Stomach smooth muscle (tissue), 2 donors: Measurements from ENCODE around the gene EEFSEC.
A peak's percentile ranks its signal among the peaks of the same experiment; 100 is the strongest.

ENCODE experiments used
- H3K27ac ChIP-seq: one replicate; pipeline ENCODE4 v1.7.0; 2013; ENCODE audit warnings: mild to moderate bottlenecking, low read length, inconsistent platforms
- H3K27me3 ChIP-seq, 2 donors: one replicate each; pipeline ENCODE4 v1.7.0; 2013; ENCODE audit warnings: low read length in 2 of 2; ENCODE audit not compliant: insufficient read depth in 2 of 2, control insufficient read depth in 1 of 2
- H3K36me3 ChIP-seq, 2 donors: one replicate each; pipeline ENCODE4 v1.7.0; 2013; ENCODE audit warnings: low read length in 2 of 2; ENCODE audit not compliant: control insufficient read depth in 2 of 2, insufficient read depth in 2 of 2
- H3K4me1 ChIP-seq: one replicate; pipeline ENCODE4 v1.7.0; 2013; ENCODE audit warnings: low read length; ENCODE audit not compliant: control insufficient read depth, insufficient read depth
- H3K4me3 ChIP-seq, 2 donors: one replicate each; pipeline ENCODE4 v1.7.0; 2013; ENCODE audit warnings: low read length in 2 of 2
- H3K9ac ChIP-seq, 2 donors: one replicate each; pipeline ENCODE4 v1.7.0; 2013; ENCODE audit warnings: low read length in 2 of 2, mild to moderate bottlenecking in 1 of 2
- H3K9me3 ChIP-seq, 2 donors: one replicate each; pipeline ENCODE4 v1.7.0; 2013; ENCODE audit warnings: low read length in 2 of 2; ENCODE audit not compliant: control insufficient read depth in 2 of 2
- donor health status: healthy.
- donor health status: Pancreatic carcinoma.

Gene EEFSEC

GRCh38 chr3:128128251-128128650 lies 25.0 kb upstream of the EEFSEC start:
- H3K4me1 ChIP-seq: peaks cover 2% of the 10 kb centered on the region
- no peak overlapping the region for H3K9ac ChIP-seq
- H3K36me3 ChIP-seq: no peaks in the 10 kb centered on the region
- no peaks in the 10 kb centered on the region for H3K9me3 ChIP-seq
- no peak overlapping the region for H3K4me3 ChIP-seq
- H3K27me3 ChIP-seq: no peaks in the 10 kb centered on the region
- no peak overlapping the region for H3K27ac ChIP-seq

GRCh38 chr3:128131897-128132646 lies 21.2 kb upstream of the EEFSEC start:
- no peaks in the 10 kb centered on the region for H3K36me3 ChIP-seq
- H3K27me3 ChIP-seq: no peaks in the 10 kb centered on the region
- no peaks in the 10 kb centered on the region for H3K4me1 ChIP-seq
- H3K9me3 ChIP-seq: no peaks in the 10 kb centered on the region
- H3K27ac ChIP-seq: no peak overlapping the region
- H3K4me3 ChIP-seq: no peak overlapping the region
- no peak overlapping the region for H3K9ac ChIP-seq

- no peaks in the 10 kb centered on the region for H3K36me3 ChIP-seq
- no peak overlapping the region for H3K9ac ChIP-seq
- H3K27ac ChIP-seq: no peak overlapping the region
- H3K27me3 ChIP-seq: no peaks in the 10 kb centered on the region
- no peaks in the 10 kb centered on the region for H3K4me1 ChIP-seq
- no peaks in the 10 kb centered on the region for H3K9me3 ChIP-seq
- H3K4me3 ChIP-seq: no peak overlapping the region
Observed at GRCh38 chr3:128133273-128133883, 19.9 kb upstream of the EEFSEC start.

GRCh38 chr3:128143496-128143895 lies 9.8 kb upstream of the EEFSEC start:
- Histone ChIP-seq H3K36me3 (no peaks in the 10 kb centered on the region), H3K9ac (no peak overlapping the region), H3K27me3 (no peaks in the 10 kb centered on the region), H3K4me3 (no peak overlapping the region), H3K27ac (no peak overlapping the region), H3K9me3 (no peaks in the 10 kb centered on the region), H3K4me1 (no peaks in the 10 kb centered on the region)

GRCh38 chr3:128144512-128145187 lies 8.6 kb upstream of the EEFSEC start:
- Histone ChIP-seq H3K27me3 (no peaks in the 10 kb centered on the region), H3K36me3 (no peaks in the 10 kb centered on the region), H3K4me1 (no peaks in the 10 kb centered on the region), H3K4me3 (no peak overlapping the region), H3K27ac (no peak overlapping the region), H3K9ac (no peak overlapping the region), H3K9me3 (no peaks in the 10 kb centered on the region)

GRCh38 chr3:128145279-128145678 lies 8.0 kb upstream of the EEFSEC start:
- H3K27ac ChIP-seq: no peak overlapping the region
- no peaks in the 10 kb centered on the region for H3K27me3 ChIP-seq
- H3K4me1 ChIP-seq: no peaks in the 10 kb centered on the region
- no peaks in the 10 kb centered on the region for H3K36me3 ChIP-seq
- no peak overlapping the region for H3K4me3 ChIP-seq
- no peak overlapping the region for H3K9ac ChIP-seq
- no peaks in the 10 kb centered on the region for H3K9me3 ChIP-seq

- Histone ChIP-seq H3K4me1 (no peaks in the 10 kb centered on the region), H3K27me3 (no peaks in the 10 kb centered on the region), H3K4me3 (no peak overlapping the region), H3K9ac (no peak overlapping the region), H3K9me3 (no peaks in the 10 kb centered on the region), H3K27ac (no peak overlapping the region), H3K36me3 (no peaks in the 10 kb centered on the region)
Observed at GRCh38 chr3:128146201-128146600, 7.1 kb upstream of the EEFSEC start.

- Histone ChIP-seq H3K36me3 (no peaks in the 10 kb centered on the region), H3K4me1 (peaks cover 5% of the 10 kb centered on the region), H3K9ac (no peak overlapping the region), H3K27ac (no peak overlapping the region), H3K27me3 (no peaks in the 10 kb centered on the region), H3K4me3 (no peak overlapping the region), H3K9me3 (no peaks in the 10 kb centered on the region)
Observed at GRCh38 chr3:128149650-128150049, 3.6 kb upstream of the EEFSEC start.

- Histone ChIP-seq H3K27ac (no peak overlapping the region), H3K4me1 (peaks cover 5% of the 10 kb centered on the region), H3K27me3 (no peaks in the 10 kb centered on the region), H3K9ac (no peak overlapping the region), H3K9me3 (no peaks in the 10 kb centered on the region), H3K4me3 (no peak overlapping the region), H3K36me3 (no peaks in the 10 kb centered on the region)
Observed at GRCh38 chr3:128151758-128152274, 1.5 kb upstream of the EEFSEC start.

- Histone ChIP-seq H3K9me3 (no peaks in the 10 kb centered on the region), H3K27ac (peak overlapping the region; percentile 66), H3K36me3 (peaks cover 0 to 4% of the 10 kb centered on the region in 2 donors), H3K9ac (peak overlapping the region; percentile 54 to 58), H3K27me3 (no peaks in the 10 kb centered on the region), H3K4me1 (peaks cover 5% of the 10 kb centered on the region), H3K4me3 (peak overlapping the region; percentile 84 to 85)
Observed at GRCh38 chr3:128152419-128153155, 694 bp upstream of the EEFSEC start.
